Measurements from ENCODE around the gene SPO11.

- TF ChIP-seq RARB (CRISPR knock-in tag; IDR thresholded peaks at IDR 0.05) (no peak), ZNF8 (CRISPR knock-in tag; IDR thresholded peaks at IDR 0.05) (no peak), BACH2 (CRISPR knock-in tag; IDR thresholded peaks at IDR 0.05; ENCODE audit: borderline replicate concordance) (no peak), CSDC2 (CRISPR knock-in tag; IDR thresholded peaks at IDR 0.05) (no peak), PATZ1 (CRISPR knock-in tag; IDR thresholded peaks at IDR 0.05; ENCODE audit: borderline replicate concordance) (no peak), ARNTL (CRISPR knock-in tag; IDR thresholded peaks at IDR 0.05; ENCODE audit: borderline replicate concordance, low read depth) (no peak), ZNF70 (CRISPR knock-in tag; IDR thresholded peaks at IDR 0.05) (no peak)
These were observed 40.0 kb upstream of the SPO11 start for GRCh38 chr20:57289391-57290177.
